Measurements from ENCODE around the gene ATXN7L2. TPM values are rescaled to one million over a fixed set of nuclear protein-coding genes. Genes with fewer than 3 reads are reported as not detected.
A peak's percentile ranks its signal among the peaks of the same experiment; 100 is the strongest.

The ATXN7L2 gene
- total RNA-seq, 2 experiments from 2014 or later, result 12.4 to 14.0 TPM

DNA sequence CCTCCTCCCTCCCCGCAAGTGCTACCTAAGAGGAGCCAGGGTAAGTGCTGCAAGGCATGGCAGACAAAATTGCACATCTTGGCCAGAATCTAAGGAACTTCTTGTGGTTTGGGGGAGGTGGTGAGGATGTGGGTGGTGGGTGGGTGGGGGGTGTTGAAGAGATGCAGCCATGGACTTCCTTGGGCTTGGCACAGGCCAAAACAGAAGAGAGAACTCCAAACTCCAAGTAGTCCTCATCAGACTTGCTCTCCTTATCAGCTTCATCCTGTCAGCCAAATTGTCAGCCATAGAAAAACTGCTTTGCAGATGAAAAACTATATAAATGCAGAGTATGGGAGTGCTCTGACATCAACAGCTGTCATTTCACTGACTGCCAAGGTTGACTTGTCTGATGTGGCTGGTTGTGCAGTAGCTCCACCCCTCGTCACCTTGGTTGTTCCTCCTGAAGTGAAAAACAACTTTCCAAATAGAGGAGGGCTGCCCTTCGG is 18.7 kb downstream of the ATXN7L2 start:
- H3K9me3 Mint-ChIP-seq, result no peaks in the 10 kb centered on the region
- H3K4me1 Mint-ChIP-seq, result peaks cover 86% of the 10 kb centered on the region
- H3K4me3 Mint-ChIP-seq, result peak overlapping the region; percentile 76
- peak; percentile 83 for DNase-seq
- ChIA-PET CTCF (interaction anchor here (0.6 to 46.6 kb wide), 4 partner anchors 3 to 253 kb away, joined by 3 to 1139 read pairs (median 571); partner anchors contain the start of genes AMIGO1, ATXN7L2, CELSR2 and CYB561D1), POLR2A (interaction anchor here (1.3 kb wide), 1 partner anchor 29 kb away, joined by 4 read pairs; no protein-coding TSS in a partner anchor)
- H3K36me3 Mint-ChIP-seq (ENCODE audit: low read depth), result peaks cover 71% of the 10 kb centered on the region
- peak overlapping the region; percentile 97 for H3K27ac Mint-ChIP-seq
- no peaks in the 10 kb centered on the region for H3K27me3 Mint-ChIP-seq

DNA sequence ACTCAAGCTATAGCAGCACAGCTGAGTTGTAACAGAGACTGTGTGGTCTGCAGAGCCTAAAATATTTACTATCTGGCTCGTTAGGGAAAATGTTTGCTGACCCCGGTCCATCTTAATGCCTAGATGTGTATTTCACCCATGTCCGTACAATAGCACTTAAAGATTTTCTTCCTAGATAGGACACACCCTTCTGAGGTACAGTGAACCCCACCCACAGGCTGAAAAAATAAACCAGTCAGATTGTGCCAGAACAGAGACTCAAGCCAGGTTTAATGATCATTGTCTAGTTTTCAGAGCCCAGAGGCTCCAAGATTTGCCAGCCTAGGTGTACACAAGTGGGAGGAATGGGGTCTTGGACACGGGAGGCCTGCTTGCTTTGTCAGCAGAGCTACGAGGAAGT is 20.2 kb downstream of the ATXN7L2 start:
- H3K36me3 Mint-ChIP-seq (ENCODE audit: low read depth), result peaks cover 72% of the 10 kb centered on the region
- peak overlapping the region; percentile 86 for H3K27ac Mint-ChIP-seq
- no peaks in the 10 kb centered on the region for H3K9me3 Mint-ChIP-seq
- no peaks in the 10 kb centered on the region for H3K27me3 Mint-ChIP-seq
- no peak for DNase-seq
- peaks cover 85% of the 10 kb centered on the region for H3K4me1 Mint-ChIP-seq
- peak overlapping the region; percentile 76 for H3K4me3 Mint-ChIP-seq
- ChIA-PET CTCF (interaction anchor here (43.6 to 46.6 kb wide), 2 partner anchors 5 to 20 kb away, joined by 1139 read pairs; partner anchors contain the start of genes AMIGO1, ATXN7L2, CYB561D1 and GPR61), POLR2A (no interaction called here)

DNA sequence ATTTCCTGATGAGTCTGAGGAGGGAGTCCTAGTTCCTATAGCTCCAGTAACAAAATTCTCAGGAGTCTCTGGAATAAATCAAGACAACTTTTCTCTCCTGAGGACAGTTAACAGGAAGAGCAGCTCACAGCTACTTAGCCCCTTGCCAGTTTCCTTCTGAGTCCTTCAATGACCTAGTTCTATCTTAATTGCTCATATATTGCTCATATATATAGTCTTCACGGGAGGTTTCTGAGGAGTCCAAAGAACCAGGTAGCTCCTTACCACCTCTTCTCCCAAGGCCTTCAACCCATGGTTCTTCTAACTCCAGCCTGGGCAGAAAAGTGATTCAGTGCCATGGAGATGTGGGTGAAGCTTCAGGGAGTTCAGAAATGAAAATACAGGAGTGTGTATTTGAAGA is 21.3 kb downstream of the ATXN7L2 start:
- Mint-ChIP-seq H3K36me3 (ENCODE audit: low read depth) (peaks cover 68% of the 10 kb centered on the region), H3K27me3 (no peaks in the 10 kb centered on the region), H3K4me1 (peaks cover 80% of the 10 kb centered on the region), H3K27ac (peak overlapping the region; percentile 72), H3K4me3 (peak overlapping the region; percentile 45), H3K9me3 (no peaks in the 10 kb centered on the region)
- ChIA-PET CTCF (interaction anchor here (43.6 to 46.6 kb wide), 2 partner anchors 6 to 19 kb away, joined by 1139 read pairs; partner anchors contain the start of genes AMIGO1, ATXN7L2, CYB561D1 and GPR61), POLR2A (no interaction called here)
- DNase-seq, result no peak

DNA sequence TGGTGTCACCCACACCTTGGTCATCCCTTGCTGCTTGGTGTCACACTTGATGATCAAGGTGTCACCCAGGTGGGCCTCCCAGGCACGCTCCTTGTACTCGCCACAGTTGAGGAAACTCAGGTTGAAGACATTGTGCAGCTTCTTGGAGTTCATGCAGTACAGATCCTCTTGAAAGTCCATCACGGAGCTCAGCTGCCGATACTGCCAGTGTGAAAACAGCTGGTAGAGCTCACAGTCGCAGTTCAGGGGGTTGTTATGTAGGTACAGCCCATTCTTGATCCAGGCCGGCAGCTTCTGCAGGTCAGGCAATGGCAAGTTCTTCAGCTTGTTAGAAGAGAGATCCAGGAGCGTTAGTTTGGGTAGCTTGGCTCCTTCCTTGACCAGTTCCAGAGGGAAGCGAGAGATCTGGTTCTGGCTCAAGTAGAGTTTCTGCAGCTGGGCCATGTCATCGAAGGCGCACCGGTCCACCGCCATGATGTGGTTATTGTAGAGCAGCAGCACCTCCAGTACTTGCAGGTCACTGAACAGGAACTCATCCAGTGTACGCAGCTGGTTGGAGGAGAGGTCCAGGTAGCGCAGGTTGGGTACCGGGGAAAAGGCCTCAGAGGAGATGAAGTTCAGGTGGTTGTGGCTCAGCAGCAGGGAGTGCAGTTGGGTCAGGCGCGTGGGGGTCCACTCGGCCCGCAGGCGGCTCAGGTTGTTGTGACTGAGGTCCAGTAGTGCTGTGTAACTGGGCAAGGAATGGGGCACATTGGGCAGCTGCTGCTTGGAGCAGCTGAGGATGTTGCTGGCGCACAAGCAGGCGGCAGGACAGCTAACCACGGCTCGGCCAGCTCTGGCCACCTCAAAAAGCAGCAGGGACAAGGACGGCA is 24.5 kb downstream of the ATXN7L2 start:
- CTCF ChIA-PET, result interaction anchor here (43.6 to 46.6 kb wide), 2 partner anchors 9 to 16 kb away, joined by 1139 read pairs; partner anchors contain the start of genes AMIGO1, ATXN7L2, CYB561D1 and GPR61
- Mint-ChIP-seq H3K36me3 (ENCODE audit: low read depth) (peaks cover 50% of the 10 kb centered on the region), H3K9me3 (no peaks in the 10 kb centered on the region), H3K27ac (peak overlapping the region; percentile 69), H3K4me3 (peak overlapping the region; percentile 84), H3K27me3 (peaks cover 5% of the 10 kb centered on the region), H3K4me1 (peaks cover 68% of the 10 kb centered on the region)
- POLR2A ChIA-PET, result no interaction called here
- DNase-seq, result no peak

DNA sequence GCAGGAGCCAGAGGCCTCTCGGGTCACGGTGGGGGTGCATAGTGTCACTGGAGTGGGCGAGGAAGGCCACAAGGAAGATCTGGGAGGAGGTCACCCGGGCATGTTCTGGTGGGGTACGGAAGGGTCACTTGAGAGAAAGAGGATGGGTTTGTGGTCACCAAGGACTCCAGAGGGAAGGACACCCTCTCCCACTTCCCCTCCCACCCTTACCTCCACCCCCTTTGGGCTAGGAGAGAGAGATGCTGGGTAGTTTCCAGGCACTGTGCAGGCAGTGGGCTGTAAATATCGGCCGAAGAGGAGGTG is 25.1 kb downstream of the ATXN7L2 start:
- ChIA-PET POLR2A (no interaction called here), CTCF (interaction anchor here (43.6 to 46.6 kb wide), 2 partner anchors 10 to 15 kb away, joined by 1139 read pairs; partner anchors contain the start of genes AMIGO1, ATXN7L2, CYB561D1 and GPR61)
- no peak for DNase-seq
- Mint-ChIP-seq H3K36me3 (ENCODE audit: low read depth) (peaks cover 49% of the 10 kb centered on the region), H3K4me3 (peak overlapping the region; percentile 84), H3K9me3 (no peaks in the 10 kb centered on the region), H3K4me1 (peaks cover 63% of the 10 kb centered on the region), H3K27ac (peak overlapping the region; percentile 84), H3K27me3 (peaks cover 5% of the 10 kb centered on the region)

DNA sequence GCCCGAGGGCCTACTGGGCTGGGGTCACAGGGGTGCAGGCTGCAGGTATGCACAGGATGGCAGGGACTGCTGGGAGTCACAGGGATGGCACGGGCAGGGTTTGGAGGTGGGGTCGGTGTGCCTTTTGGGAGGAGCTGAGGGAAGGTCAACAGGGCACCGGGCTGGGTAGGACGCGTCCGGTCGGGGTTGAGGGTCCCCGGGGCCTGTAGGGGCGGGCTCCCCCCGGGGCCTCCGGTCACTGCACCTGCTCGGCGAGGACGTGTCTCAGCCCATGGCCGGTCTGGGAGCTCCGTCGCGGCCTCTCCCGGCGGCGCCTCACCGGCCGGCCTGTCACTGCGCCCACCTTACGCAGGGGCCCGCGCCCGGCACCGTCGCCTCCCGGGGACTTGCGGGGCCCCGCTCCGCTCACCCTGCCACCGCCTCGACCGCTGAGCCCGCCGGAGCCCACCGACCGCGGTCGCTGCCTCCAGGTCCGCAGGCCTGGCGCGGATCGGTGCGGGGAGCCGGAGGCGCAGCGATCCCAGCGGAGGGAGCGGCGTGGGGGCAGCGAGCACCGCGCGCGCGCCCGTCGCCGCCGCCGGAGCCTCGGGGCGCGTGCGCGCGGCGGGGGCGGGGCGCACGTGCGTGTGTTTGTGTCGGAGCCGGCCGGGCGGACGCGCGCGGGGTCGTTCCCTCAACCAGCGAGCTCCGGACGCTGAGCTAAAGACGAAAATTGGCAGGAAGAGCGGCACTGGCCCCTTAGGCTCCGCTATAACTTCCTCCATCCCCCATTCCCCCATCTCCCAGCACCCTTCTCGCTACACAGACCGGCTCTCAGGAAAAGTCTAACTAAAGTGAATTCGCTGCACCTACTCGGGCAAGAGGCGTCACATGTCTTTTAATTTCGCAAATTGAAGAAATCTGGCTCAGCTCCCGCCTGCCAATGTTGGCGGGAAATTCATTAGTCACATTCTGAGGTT is 25.8 kb downstream of the ATXN7L2 start, which contains the start of gene AMIGO1:
TSS of gene AMIGO1 (minus strand) at position 552 of the 959 bp plus-strand sequence. CDS start 815 bp downstream, outside the sequence.
- peaks cover 5% of the 10 kb centered on the region for H3K27me3 Mint-ChIP-seq
- H3K4me1 Mint-ChIP-seq, result peaks cover 58% of the 10 kb centered on the region
- peak within 1 kb of the TSS; percentile 84 for H3K4me3 Mint-ChIP-seq
- H3K27ac Mint-ChIP-seq, result peak within 1 kb of the TSS; percentile 84
- no peaks in the 10 kb centered on the region for H3K9me3 Mint-ChIP-seq
- ChIA-PET POLR2A (no interaction called here), CTCF (interaction anchor here (0.6 to 46.6 kb wide), 4 partner anchors 10 to 226 kb away, joined by 3 to 1139 read pairs (median 572); partner anchors contain the start of genes AMIGO1, ATXN7L2, CYB561D1 and GPR61)
- peak; percentile 51 for DNase-seq
- H3K36me3 Mint-ChIP-seq (ENCODE audit: low read depth), result peaks cover 46% of the 10 kb centered on the region

DNA sequence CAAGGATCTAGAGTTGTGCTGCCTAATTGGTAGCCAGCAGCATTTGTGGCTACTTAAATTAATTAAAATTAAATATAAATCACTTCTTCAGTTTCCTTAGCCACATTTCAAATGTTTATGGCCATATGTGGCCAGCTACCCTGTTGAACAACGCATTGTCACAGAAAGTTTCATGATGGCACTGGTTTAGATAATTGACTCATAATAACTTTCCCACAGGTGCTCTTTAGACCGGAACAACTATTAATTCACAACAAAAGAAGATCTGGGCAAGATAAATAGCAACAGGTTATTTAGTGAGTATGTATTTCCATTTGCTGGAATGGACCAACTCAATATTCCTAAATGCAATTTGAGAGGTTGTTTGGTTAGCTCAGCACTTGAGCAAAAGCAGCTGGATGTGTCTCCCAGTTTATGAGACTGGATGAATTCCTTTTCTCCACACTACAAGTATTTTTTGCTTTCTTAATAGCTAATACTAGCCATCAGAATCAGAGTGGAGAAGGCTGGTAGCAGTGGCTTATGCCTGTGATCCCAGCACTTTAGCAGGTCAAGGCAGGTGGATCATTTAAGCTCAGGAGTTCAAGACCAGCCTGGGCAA is 29.5 kb downstream of the ATXN7L2 start:
- no peaks in the 10 kb centered on the region for H3K9me3 Mint-ChIP-seq
- H3K27ac Mint-ChIP-seq, result no peak overlapping the region
- POLR2A ChIA-PET, result no interaction called here
- H3K27me3 Mint-ChIP-seq, result peaks cover 7% of the 10 kb centered on the region
- H3K4me1 Mint-ChIP-seq, result peaks cover 38% of the 10 kb centered on the region
- CTCF ChIA-PET, result interaction anchor here (0.7 to 46.6 kb wide), 3 partner anchors 11 to 245 kb away, joined by 3 to 1139 read pairs (median 1139); partner anchors contain the start of genes AMIGO1, ATXN7L2, CYB561D1 and GPR61
- DNase-seq, result no peak
- peaks cover 12% of the 10 kb centered on the region for H3K36me3 Mint-ChIP-seq (ENCODE audit: low read depth)
- no peak overlapping the region for H3K4me3 Mint-ChIP-seq

DNA sequence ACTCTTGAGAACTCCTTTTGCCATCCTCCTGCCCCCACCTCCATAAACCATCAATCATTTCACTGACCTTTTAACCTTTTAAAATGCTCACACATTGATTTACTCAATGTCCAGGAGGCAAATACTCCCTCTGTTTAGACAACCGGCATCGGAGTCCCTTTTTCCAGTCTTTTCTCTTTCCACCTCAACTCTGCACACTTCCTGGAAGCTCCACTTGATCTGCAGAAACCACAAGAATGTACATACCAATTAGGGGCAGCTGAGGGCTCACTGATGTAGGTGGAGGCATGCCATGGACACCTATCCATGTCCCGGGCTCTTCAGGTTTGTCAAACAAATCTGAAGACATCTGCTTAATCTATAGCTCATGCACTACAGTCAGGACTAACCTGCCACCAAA is 31.1 kb downstream of the ATXN7L2 start:
- no peak overlapping the region for H3K4me3 Mint-ChIP-seq
- H3K9me3 Mint-ChIP-seq, result no peaks in the 10 kb centered on the region
- no peak overlapping the region for H3K27ac Mint-ChIP-seq
- H3K36me3 Mint-ChIP-seq (ENCODE audit: low read depth), result peaks cover 2% of the 10 kb centered on the region
- CTCF ChIA-PET, result interaction anchor here (43.6 to 46.6 kb wide), 2 partner anchors 9 to 16 kb away, joined by 1139 read pairs; partner anchors contain the start of genes AMIGO1, ATXN7L2, CYB561D1 and GPR61
- no peak for DNase-seq
- H3K27me3 Mint-ChIP-seq, result peaks cover 7% of the 10 kb centered on the region
- peaks cover 26% of the 10 kb centered on the region for H3K4me1 Mint-ChIP-seq
- POLR2A ChIA-PET, result no interaction called here

DNA sequence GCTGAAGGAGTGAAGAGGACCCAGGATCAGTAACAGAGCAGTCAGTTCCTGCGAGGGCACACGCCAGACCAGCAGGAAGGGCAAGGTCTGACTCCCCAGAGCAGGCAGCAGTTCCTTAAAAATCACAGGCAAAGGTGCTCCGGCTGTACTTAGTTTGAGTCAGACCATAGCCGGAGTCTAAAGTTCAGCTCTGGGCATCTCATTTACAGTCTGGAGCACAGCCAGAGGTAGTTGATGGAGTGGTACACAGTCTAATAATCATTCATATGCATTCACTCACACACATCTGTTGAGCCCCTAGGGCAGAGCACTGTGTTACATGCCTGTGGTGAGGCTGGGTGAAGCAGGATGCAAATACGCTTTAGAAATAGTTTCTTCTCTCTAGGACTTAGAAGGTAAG is 33.2 kb downstream of the ATXN7L2 start:
- peaks cover 11% of the 10 kb centered on the region for H3K27me3 Mint-ChIP-seq
- CTCF ChIA-PET, result interaction anchor here (43.6 to 46.6 kb wide), 2 partner anchors 7 to 18 kb away, joined by 1139 read pairs; partner anchors contain the start of genes AMIGO1, ATXN7L2, CYB561D1 and GPR61
- peaks cover 6% of the 10 kb centered on the region for H3K4me1 Mint-ChIP-seq
- DNase-seq, result no peak
- H3K4me3 Mint-ChIP-seq, result no peak overlapping the region
- POLR2A ChIA-PET, result no interaction called here
- H3K36me3 Mint-ChIP-seq (ENCODE audit: low read depth), result no peaks in the 10 kb centered on the region
- no peaks in the 10 kb centered on the region for H3K9me3 Mint-ChIP-seq
- H3K27ac Mint-ChIP-seq, result no peak overlapping the region

DNA sequence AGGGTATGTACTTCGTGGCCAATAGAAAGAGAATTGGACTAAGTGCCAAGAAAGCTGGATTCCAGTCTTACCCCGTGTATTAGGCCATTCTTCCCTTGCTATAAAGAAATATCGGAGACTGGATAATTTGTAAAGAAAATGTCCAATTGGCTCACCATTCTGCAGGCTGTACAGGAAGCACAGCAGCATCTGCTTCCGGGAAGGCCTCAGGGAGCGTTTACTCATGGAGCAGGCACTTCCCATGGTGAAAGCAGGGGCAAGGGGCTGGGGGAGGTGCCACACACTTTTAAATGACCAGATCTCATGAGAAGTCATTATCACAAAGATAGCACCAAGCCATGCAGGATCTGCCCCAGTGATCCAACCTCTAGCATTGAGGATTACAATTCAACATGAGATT is 33.6 kb downstream of the ATXN7L2 start:
- POLR2A ChIA-PET, result no interaction called here
- H3K4me3 Mint-ChIP-seq, result no peak overlapping the region
- H3K36me3 Mint-ChIP-seq (ENCODE audit: low read depth), result no peaks in the 10 kb centered on the region
- no peak for DNase-seq
- peaks cover 13% of the 10 kb centered on the region for H3K27me3 Mint-ChIP-seq
- no peaks in the 10 kb centered on the region for H3K9me3 Mint-ChIP-seq
- H3K4me1 Mint-ChIP-seq, result peaks cover 5% of the 10 kb centered on the region
- H3K27ac Mint-ChIP-seq, result no peak overlapping the region
- CTCF ChIA-PET, result interaction anchor here (1.6 to 46.6 kb wide), 3 partner anchors 7 to 122 kb away, joined by 5 to 1139 read pairs (median 1139); partner anchors contain the start of genes AMIGO1, ATXN7L2, CYB561D1 and GPR61

DNA sequence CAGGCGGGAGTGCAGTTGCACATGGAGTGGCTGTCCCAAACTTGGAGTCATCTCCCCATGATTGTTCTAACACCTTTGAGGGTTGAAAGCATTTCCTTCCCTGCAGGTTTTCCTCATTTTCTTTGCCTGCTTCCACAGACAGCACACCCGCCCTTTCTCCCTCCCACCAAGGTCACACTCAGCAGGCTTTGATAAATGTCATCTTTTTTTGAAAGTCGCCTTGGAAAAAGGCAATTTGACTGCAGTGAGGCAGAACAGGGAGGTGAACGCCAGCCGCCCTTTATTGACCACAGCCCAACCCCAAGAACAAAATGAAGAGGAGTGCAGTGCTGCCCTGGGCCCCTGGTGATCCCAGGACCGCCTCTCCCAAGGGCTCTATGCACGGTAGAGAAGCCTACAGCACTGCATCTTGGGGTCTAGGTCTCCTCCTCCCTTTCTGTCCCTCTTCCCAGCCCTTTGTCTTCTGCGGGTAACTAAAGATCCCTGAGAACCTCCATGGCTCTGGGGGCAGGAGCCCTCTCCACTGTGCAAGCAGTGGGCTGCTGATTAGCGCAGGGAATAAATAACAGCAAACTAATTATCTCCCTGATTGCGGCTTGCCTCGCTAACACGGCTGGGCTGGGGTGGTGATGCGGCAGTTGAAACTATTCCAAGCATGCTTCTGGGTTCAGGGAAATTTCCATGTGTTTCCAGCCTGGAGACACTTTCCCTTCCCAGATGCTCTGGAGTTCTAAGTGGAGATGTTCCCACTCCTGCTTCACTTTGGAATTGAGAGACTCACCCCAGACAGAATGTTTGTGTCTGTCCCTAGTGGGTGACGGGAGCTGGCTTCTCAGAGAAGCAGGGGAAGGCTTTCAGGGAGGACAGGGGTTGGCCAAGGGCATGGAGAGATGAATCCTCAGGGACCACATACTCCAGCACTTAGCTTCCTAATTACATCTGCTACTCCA is 37.6 kb downstream of the ATXN7L2 start:
- H3K27ac Mint-ChIP-seq, result no peak overlapping the region
- H3K36me3 Mint-ChIP-seq (ENCODE audit: low read depth), result no peaks in the 10 kb centered on the region
- no peak overlapping the region for H3K4me3 Mint-ChIP-seq
- ChIA-PET CTCF (interaction anchor here (1.3 to 46.6 kb wide), 4 partner anchors 3 to 22 kb away, joined by 3 to 1139 read pairs (median 571); partner anchors contain the start of genes AMIGO1, ATXN7L2, CYB561D1 and GPR61), POLR2A (no interaction called here)
- H3K4me1 Mint-ChIP-seq, result peaks cover 1% of the 10 kb centered on the region
- H3K9me3 Mint-ChIP-seq, result no peaks in the 10 kb centered on the region
- H3K27me3 Mint-ChIP-seq, result peaks cover 19% of the 10 kb centered on the region
- DNase-seq, result no peak

Measured in activated CD4-positive, alpha-beta T cell treated with anti-CD3 and anti-CD28 coated beads, Interleukin-2, amount 10 ng/mL, durations not matched to agents 7 days and 5 days (primary cell).